ENCODE measurements around the gene ING3. TPM values are rescaled to one million over a fixed set of nuclear protein-coding genes. Genes with fewer than 3 reads are reported as not detected.

The ING3 gene
- total and polyA plus RNA-seq, 9 of the 15 experiments (the other 6 are each of a cell fraction or from before 2014, with no cell fraction given): 22.8 to 233 (median 50.4) TPM

DNA sequence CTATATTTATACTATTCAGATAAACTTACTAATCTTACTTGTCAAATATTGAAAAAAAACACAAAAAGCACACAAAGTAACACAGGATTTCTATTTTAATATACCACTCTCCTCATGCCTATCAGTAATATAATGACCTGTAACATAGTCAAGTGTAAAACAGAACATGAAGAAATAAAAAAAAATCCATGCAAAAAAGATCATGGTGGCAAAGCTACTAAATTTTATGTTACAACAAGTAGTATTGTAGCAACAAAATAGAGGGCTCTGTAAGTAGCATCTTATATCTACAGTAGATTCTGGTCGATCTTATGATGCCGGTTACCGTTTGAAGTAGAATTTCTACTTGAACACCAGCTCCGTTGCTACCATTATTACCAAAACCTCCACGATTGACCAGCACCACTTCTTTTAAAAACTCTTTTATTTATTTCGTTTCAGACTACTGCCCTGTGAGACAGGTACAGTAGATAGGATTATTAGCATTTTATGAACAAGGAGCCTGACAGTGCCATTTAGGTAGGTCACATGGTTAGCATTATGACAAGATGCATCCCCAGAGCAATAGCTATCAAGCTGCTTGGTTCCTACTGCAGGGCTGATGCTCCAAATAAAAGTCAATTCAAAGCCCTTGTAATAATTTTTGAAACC, 40.0 kb downstream of the ING3 start (continued):
- TF ChIP-seq, protein P1, sequence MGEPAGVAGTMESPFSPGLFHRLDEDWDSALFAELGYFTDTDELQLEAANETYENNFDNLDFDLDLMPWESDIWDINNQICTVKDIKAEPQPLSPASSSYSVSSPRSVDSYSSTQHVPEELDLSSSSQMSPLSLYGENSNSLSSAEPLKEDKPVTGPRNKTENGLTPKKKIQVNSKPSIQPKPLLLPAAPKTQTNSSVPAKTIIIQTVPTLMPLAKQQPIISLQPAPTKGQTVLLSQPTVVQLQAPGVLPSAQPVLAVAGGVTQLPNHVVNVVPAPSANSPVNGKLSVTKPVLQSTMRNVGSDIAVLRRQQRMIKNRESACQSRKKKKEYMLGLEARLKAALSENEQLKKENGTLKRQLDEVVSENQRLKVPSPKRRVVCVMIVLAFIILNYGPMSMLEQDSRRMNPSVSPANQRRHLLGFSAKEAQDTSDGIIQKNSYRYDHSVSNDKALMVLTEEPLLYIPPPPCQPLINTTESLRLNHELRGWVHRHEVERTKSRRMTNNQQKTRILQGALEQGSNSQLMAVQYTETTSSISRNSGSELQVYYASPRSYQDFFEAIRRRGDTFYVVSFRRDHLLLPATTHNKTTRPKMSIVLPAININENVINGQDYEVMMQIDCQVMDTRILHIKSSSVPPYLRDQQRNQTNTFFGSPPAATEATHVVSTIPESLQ (CRISPR knock-in tag; IDR thresholded peaks at IDR 0.05): 0 out of 2 replicates have a peak, but pooled peaks have one; percentile 30
- TF ChIP-seq, protein P2, sequence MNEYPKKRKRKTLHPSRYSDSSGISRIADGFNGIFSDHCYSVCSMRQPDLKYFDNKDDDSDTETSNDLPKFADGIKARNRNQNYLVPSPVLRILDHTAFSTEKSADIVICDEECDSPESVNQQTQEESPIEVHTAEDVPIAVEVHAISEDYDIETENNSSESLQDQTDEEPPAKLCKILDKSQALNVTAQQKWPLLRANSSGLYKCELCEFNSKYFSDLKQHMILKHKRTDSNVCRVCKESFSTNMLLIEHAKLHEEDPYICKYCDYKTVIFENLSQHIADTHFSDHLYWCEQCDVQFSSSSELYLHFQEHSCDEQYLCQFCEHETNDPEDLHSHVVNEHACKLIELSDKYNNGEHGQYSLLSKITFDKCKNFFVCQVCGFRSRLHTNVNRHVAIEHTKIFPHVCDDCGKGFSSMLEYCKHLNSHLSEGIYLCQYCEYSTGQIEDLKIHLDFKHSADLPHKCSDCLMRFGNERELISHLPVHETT (CRISPR knock-in tag; conservative IDR thresholded peaks at IDR 0.05 in 1 of 2, IDR thresholded peaks at IDR 0.05 in 1 of 2): no peak
- no peak for TF ChIP-seq TFAM (CRISPR knock-in tag; conservative IDR thresholded peaks at IDR 0.05)
- TF ChIP-seq ZEB2 (IDR thresholded peaks at IDR 0.05): 0 out of 2 replicates have a peak, but pooled peaks have one; percentile 12
- no peak for TF ChIP-seq ZNF212 (CRISPR knock-in tag; IDR thresholded peaks at IDR 0.05)
- TF ChIP-seq, protein P3, sequence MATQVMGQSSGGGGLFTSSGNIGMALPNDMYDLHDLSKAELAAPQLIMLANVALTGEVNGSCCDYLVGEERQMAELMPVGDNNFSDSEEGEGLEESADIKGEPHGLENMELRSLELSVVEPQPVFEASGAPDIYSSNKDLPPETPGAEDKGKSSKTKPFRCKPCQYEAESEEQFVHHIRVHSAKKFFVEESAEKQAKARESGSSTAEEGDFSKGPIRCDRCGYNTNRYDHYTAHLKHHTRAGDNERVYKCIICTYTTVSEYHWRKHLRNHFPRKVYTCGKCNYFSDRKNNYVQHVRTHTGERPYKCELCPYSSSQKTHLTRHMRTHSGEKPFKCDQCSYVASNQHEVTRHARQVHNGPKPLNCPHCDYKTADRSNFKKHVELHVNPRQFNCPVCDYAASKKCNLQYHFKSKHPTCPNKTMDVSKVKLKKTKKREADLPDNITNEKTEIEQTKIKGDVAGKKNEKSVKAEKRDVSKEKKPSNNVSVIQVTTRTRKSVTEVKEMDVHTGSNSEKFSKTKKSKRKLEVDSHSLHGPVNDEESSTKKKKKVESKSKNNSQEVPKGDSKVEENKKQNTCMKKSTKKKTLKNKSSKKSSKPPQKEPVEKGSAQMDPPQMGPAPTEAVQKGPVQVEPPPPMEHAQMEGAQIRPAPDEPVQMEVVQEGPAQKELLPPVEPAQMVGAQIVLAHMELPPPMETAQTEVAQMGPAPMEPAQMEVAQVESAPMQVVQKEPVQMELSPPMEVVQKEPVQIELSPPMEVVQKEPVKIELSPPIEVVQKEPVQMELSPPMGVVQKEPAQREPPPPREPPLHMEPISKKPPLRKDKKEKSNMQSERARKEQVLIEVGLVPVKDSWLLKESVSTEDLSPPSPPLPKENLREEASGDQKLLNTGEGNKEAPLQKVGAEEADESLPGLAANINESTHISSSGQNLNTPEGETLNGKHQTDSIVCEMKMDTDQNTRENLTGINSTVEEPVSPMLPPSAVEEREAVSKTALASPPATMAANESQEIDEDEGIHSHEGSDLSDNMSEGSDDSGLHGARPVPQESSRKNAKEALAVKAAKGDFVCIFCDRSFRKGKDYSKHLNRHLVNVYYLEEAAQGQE (IDR thresholded peaks at IDR 0.05; ENCODE audit: borderline replicate concordance): no peak
- TF ChIP-seq, protein P3 (CRISPR knock-in tag; IDR thresholded peaks at IDR 0.05; ENCODE audit: low read depth): no peak
- TF ChIP-seq ZNF41 (CRISPR knock-in tag; conservative IDR thresholded peaks at IDR 0.05): no peak
- TF ChIP-seq MIER1 (IDR thresholded peaks at IDR 0.05; ENCODE audit: low read depth): peak; percentile 30; the same call in 1 of the 2 replicates
- no peak; the same call in 1 of the 2 replicates for TF ChIP-seq MAFK (IDR thresholded peaks at IDR 0.05; ENCODE audit: low read length)
- 0 out of 2 replicates have a peak, but pooled peaks have one; percentile 29 for TF ChIP-seq ATF7 (IDR thresholded peaks at IDR 0.05)
- TF ChIP-seq TCF7 (IDR thresholded peaks at IDR 0.05; ENCODE audit: borderline replicate concordance): no peak
- TF ChIP-seq POU5F1 (IDR thresholded peaks at IDR 0.05; ENCODE audit: borderline replicate concordance, low read depth, low read length, partially characterized antibody): no peak
- TF ChIP-seq, protein P4, sequence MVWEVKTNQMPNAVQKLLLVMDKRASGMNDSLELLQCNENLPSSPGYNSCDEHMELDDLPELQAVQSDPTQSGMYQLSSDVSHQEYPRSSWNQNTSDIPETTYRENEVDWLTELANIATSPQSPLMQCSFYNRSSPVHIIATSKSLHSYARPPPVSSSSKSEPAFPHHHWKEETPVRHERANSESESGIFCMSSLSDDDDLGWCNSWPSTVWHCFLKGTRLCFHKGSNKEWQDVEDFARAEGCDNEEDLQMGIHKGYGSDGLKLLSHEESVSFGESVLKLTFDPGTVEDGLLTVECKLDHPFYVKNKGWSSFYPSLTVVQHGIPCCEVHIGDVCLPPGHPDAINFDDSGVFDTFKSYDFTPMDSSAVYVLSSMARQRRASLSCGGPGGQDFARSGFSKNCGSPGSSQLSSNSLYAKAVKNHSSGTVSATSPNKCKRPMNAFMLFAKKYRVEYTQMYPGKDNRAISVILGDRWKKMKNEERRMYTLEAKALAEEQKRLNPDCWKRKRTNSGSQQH (CRISPR knock-in tag; IDR thresholded peaks at IDR 0.05): 0 out of 2 replicates have a peak, but pooled peaks have one; percentile 54
- TF ChIP-seq NR1H2 (CRISPR knock-in tag; IDR thresholded peaks at IDR 0.05): 0 out of 2 replicates have a peak, but pooled peaks have one; percentile 52
